GM20000 (cell line): Measurements from ENCODE around the gene SULF2.
A peak's percentile ranks its signal among the peaks of the same experiment; 100 is the strongest.

ENCODE experiments used
- DNase-seq: peaks from one replicate; pipeline ENCODE4 v3.0.0; 2012; ENCODE audit warnings: low spot score
- TF ChIP-seq, protein P1 (sequence below): IDR thresholded peaks from 2 replicates; pipeline ENCODE4 v1.5.1; 2012; ENCODE audit warnings: mild to moderate bottlenecking, control low read depth; ENCODE audit errors: extremely low read depth, missing control alignments

The SULF2 gene

DNA sequence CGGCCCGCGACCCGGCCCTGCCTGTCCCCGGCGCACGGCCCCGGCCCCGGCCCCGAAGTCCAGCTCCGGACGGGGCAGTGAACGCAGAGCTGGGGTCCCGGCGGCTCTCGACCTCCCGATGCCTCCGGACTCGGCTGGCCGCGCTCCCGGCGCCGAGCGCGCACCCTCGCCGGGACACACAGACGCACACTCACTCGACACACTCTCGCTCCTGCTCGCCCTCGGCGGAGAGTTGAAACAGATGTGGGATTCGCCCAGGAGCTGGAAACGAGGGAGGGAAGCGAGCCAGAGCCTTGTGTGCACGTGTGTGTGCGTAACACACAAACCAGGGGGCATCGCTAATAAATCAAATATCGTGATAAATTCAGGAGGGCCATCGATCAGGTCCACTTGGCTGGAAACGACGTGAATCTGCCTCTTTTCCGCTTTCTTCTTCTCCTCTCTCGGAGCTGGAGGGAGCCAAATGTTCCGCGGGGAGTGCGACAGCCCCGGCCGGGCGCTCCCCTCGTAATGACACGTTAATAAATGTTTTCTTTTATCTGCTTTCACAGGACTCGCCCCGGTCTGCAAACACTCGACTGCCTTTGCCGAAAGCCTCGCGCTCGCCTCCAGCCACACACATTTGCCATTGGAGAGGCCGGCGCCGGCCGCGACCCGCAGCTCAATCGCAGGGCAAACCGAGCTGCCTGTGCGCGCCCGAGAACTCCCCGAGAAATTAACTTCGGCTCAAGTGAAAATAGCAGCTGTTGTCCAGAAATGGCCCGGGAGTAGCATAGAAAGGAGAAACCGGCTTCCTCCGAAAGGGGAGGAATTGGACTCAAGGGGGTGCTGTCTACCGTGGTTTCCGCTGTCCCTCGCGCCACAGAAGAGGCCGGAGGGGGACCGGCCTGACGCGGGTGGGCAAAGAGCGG is 828 bp upstream of the SULF2 start:
- DNase-seq: peak; percentile 83
- TF ChIP-seq, protein P1, sequence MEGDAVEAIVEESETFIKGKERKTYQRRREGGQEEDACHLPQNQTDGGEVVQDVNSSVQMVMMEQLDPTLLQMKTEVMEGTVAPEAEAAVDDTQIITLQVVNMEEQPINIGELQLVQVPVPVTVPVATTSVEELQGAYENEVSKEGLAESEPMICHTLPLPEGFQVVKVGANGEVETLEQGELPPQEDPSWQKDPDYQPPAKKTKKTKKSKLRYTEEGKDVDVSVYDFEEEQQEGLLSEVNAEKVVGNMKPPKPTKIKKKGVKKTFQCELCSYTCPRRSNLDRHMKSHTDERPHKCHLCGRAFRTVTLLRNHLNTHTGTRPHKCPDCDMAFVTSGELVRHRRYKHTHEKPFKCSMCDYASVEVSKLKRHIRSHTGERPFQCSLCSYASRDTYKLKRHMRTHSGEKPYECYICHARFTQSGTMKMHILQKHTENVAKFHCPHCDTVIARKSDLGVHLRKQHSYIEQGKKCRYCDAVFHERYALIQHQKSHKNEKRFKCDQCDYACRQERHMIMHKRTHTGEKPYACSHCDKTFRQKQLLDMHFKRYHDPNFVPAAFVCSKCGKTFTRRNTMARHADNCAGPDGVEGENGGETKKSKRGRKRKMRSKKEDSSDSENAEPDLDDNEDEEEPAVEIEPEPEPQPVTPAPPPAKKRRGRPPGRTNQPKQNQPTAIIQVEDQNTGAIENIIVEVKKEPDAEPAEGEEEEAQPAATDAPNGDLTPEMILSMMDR: peak; percentile 30

DNA sequence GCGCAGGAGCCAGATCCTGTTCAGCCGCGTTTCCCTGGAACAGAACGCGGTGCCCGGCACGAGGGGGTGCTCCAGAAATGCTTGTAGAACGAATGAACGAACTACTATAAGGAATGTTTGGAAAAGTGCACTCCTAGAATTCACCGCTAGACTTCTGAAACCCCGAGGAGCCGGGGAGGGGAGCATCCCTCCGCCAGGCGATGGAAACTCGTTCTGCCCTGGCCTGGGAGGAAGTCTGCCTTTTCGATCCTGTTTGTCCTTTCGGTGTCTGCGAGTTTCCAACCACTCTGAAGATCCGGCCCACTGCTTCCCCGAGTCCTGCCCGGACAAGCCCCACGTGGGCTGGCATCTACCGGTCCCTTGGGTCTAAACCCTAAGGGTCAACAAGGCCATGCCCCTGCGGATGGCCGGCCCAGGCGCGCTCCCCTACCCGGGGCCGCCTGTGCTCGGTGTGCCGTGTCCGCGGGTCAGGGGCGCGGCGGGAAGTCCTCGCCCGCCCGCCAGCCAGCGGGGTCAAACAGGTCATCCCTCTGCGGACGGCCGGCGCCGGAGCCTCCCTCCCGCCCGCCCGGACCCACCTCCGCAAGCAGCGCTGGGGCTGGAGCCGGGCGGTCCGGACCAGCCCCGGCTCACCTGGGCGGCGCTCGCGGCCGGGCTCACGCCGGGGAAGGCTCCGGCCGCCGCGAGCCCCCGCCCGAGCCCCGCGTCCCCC is 526 bp downstream of the SULF2 start:
- peak; percentile 55 for DNase-seq
- TF ChIP-seq, protein P1: no peak

DNA sequence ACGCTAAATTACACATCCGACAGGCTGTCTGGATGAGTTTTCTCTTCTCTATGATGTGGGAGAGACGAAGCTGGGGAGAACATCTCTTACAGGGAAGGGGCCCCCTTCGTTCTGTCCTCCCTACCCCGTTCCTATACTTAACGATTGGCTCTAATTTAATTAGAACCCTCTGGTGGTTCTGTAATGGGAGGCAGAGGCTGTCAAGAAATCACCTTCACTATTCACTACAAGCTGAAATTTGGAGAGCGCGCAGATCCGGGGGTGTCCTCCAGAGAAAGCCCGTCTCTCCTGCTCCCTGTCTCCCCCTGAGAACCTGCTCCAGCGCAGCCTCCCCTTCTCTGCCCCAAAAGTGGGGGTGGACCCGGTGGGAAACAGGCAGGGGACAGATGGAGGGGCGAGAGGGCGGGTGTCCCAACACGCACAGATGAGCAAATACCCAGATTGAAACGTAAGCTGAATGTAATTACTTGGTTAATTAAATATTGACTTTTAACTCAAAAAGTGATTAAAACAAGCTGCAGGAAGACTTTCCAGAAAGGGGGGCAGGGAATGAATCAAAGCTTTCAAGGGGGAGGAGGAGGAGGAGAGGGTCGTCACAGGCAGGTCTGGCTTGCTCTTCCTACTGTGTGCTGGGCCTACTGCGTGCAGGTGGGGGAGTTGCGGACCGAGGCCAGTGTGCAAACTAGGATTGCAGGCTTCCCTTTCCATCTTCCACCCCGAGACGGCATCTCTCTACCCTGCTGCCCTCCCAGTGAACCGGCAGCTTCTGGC is 1.3 kb downstream of the SULF2 start:
- DNase-seq: peak; percentile 39
- TF ChIP-seq, protein P1: no peak

DNA sequence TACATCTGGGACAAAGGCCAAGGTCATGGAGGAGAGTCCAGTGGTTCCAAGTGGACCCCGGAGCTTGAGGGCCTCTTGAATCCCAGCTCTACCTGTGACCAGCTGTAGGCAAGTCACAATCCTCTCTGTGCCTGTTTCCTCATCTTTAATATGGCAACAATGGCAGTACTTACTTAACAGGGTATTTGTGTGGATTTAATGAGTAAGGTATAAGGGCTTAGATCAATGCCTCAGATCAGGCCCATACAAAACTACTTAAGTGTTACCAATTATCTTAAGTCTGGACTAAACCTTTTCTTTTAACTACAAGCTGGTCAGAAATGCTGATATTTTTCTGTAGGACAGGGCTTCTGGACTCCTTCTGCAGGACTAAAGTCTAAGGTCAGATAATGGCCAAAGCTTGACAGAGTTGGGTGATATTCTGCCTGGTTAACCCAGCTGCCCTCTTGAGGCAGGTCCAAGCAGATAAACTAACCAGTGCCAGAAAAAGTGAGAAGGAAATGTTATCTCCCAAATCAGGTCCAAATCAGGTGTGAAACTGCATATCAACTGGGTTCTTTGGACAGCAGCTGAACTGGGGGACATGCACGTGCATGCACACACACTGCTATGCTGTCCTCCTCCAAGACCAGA is 2.2 kb downstream of the SULF2 start:
- peak; percentile 49 for DNase-seq
- TF ChIP-seq, protein P1: peak; percentile 0

DNA sequence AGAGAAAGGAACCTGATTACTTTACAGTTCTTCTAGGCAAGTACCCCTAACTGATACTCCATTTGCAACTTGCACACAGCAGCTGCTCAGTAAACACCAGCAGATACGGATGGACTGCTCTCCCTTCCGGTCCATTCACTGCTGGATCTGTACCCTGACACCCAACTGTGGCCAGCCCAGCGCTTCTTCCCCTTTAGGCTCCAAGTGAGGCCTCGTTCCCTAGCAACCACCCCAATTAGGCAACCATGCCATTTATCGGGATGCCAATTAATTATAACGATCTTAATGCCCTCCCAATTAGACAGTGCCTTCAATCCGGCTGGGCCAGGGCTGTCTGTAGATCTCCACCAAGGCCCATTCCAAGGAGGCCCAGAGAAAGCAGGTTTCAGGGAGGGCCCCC is 3.2 kb downstream of the SULF2 start:
- TF ChIP-seq, protein P1: no peak
- DNase-seq: no peak

DNA sequence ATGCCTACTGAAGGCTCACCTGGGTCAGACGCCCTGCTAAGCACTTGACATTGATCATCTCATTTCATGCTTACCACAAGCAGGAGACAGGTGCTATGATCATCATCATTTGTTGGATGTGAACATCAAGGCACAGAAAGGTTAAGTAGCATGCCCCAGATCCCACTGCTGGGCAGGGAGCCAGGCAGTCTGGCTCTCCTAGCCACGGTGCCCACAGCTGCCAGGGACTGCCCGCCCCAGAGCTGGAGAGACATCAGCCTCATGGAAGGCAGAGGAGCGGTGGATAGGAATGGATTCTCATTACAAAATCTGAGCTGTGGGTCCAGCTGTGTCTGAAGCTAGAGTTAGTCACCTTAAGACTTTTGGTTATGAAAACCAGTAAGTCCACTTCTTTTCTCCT is 3.6 kb downstream of the SULF2 start:
- no peak for DNase-seq

More for the DNA sequence above, 3.6 kb downstream of the SULF2 start:
- TF ChIP-seq, protein P1: no peak
